Liver (tissue), 9 donors: ENCODE results near the gene GLIS1. TPM values are rescaled to one million over a fixed set of nuclear protein-coding genes. Genes with fewer than 3 reads are reported as not detected.

Experiments used
- DNase-seq: peaks from one replicate; pipeline ENCODE4 v3.0.0-alpha.2; 2017; ENCODE audit warnings: low spot score
- H3K27ac ChIP-seq, 2 donors: one replicate each; pipeline ENCODE4 v1.7.0; 2013; ENCODE audit warnings: inconsistent platforms in 2 of 2, low read length in 2 of 2, control low read depth in 1 of 2, low read depth in 1 of 2, mild to moderate bottlenecking in 1 of 2
- H3K27me3 ChIP-seq, 4 donors: one replicate each; pipeline versions ENCODE4 v1.6.1 to v1.7.0; 2013; ENCODE audit warnings: low read length in 3 of 4, inconsistent platforms in 1 of 4, mild to moderate bottlenecking in 1 of 4, moderate library complexity in 1 of 4; ENCODE audit not compliant: control insufficient read depth in 4 of 4, insufficient read depth in 4 of 4
- H3K36me3 ChIP-seq, 4 donors: one replicate each; pipeline versions ENCODE4 v1.6.1 to v1.7.0; 2013; ENCODE audit warnings: low read length in 3 of 4, mild to moderate bottlenecking in 3 of 4, low read depth in 1 of 4, moderate library complexity in 1 of 4; ENCODE audit not compliant: control insufficient read depth in 4 of 4, insufficient read depth in 3 of 4
- H3K4me1 ChIP-seq, 4 donors: one replicate each; pipeline versions ENCODE4 v1.6.1 to v1.7.0; 2013; ENCODE audit warnings: low read length in 3 of 4, mild to moderate bottlenecking in 3 of 4, moderate library complexity in 1 of 4; ENCODE audit not compliant: control insufficient read depth in 4 of 4, insufficient read depth in 4 of 4
- H3K4me3 ChIP-seq, 3 donors: one replicate each; pipeline versions ENCODE4 v1.6.1 to v1.7.0; 2013; ENCODE audit warnings: low read length in 3 of 3, control low read depth in 1 of 3, low read depth in 1 of 3, mild to moderate bottlenecking in 1 of 3
- H3K9ac ChIP-seq, 2 donors: one replicate each; pipeline ENCODE4 v1.7.0; 2013; ENCODE audit warnings: low read length in 2 of 2, mild to moderate bottlenecking in 2 of 2, moderate library complexity in 2 of 2, control low read depth in 1 of 2, low read depth in 1 of 2
- H3K9me3 ChIP-seq, 4 donors: one replicate each; pipeline versions ENCODE4 v1.6.1 to v1.7.0; 2013; ENCODE audit warnings: low read length in 3 of 4; ENCODE audit not compliant: control insufficient read depth in 4 of 4
- EGR1 ChIP-seq, 2 donors: IDR thresholded peaks; 2 replicates each; pipeline ENCODE4 v1.6.1; 2016 to 2018; ENCODE audit warnings: antibody characterized with exemption in 2 of 2, low read depth in 2 of 2
- FOXA2 ChIP-seq: IDR thresholded peaks from 2 replicates; pipeline ENCODE4 v1.6.1; 2016; ENCODE audit warnings: antibody characterized with exemption
- GABPA ChIP-seq, 2 donors: IDR thresholded peaks in 1 of 2; conservative IDR thresholded peaks in 1 of 2; 2 replicates each; pipeline ENCODE4 v1.6.1; 2016; ENCODE audit warnings: antibody characterized with exemption in 2 of 2, mild to moderate bottlenecking in 1 of 2, moderate library complexity in 1 of 2
- HNF4A ChIP-seq, 2 donors: conservative IDR thresholded peaks; 2 replicates each; pipeline ENCODE4 v1.6.1; 2016; ENCODE audit warnings: antibody characterized with exemption in 2 of 2, mild to moderate bottlenecking in 2 of 2
- HNF4G ChIP-seq: IDR thresholded peaks from 2 replicates; pipeline ENCODE4 v1.6.1; 2016; ENCODE audit warnings: antibody characterized with exemption
- JUND ChIP-seq, 2 donors: IDR thresholded peaks; 2 replicates each; pipeline ENCODE4 v1.6.1; 2016; ENCODE audit warnings: antibody characterized with exemption in 2 of 2
- NR2F2 ChIP-seq: IDR thresholded peaks from 2 replicates; pipeline ENCODE4 v1.6.1; 2016; ENCODE audit warnings: antibody characterized with exemption
- RAD21 ChIP-seq, 2 donors: IDR thresholded peaks; 2 replicates each; pipeline ENCODE4 v1.6.1; 2016; ENCODE audit warnings: antibody characterized with exemption in 2 of 2, mild to moderate bottlenecking in 2 of 2
- RXRA ChIP-seq, 2 donors: IDR thresholded peaks; 2 replicates each; pipeline ENCODE4 v1.6.1; 2017 to 2018; ENCODE audit warnings: antibody characterized with exemption in 2 of 2, mild to moderate bottlenecking in 1 of 2
- SP1 ChIP-seq: IDR thresholded peaks from 2 replicates; pipeline ENCODE4 v1.6.1; 2018; ENCODE audit warnings: antibody characterized with exemption, mild to moderate bottlenecking
- TAF1 ChIP-seq: conservative IDR thresholded peaks from 2 replicates; pipeline ENCODE4 v1.6.1; 2016; ENCODE audit warnings: antibody characterized with exemption, mild to moderate bottlenecking
- YY1 ChIP-seq: IDR thresholded peaks from 2 replicates; pipeline ENCODE4 v1.6.1; 2016; ENCODE audit warnings: antibody characterized with exemption, mild to moderate bottlenecking
- WGBS: extraction: QIAGEN DNeasy Blood & Tissue Kit; methylation state at CpG from one replicate; pipeline ENCODE4 v1.1.7; 2013; 5-methylcytosine and 5-hydroxymethylcytosine counted together
- polyA plus RNA-seq, 2 donors: library from polyadenylated mRNA; stranded (reverse) in 1 of 2; unstranded in 1 of 2; fragments of 200-250 nt in 1 of 2; fragments of >200 nt in 1 of 2; fragmentation: Nextera tagmentation in 1 of 2; extraction: Ambion mirVana in 1 of 2; gene quantifications; one replicate each; pipeline versions ENCODE4 v1.2.1 to v1.2.3, GENCODE V29; 2013 to 2015
- total RNA-seq, 2 donors: library from RNA; depleted of rRNA; stranded (reverse); fragments of >200 nt; gene quantifications; one replicate each; pipeline ENCODE4 v1.2.3, GENCODE V29; 2014
- TF ChIP-seq, protein P1 (sequence below): fragments of 150-350 bp; IDR thresholded peaks from 2 replicates; pipeline ENCODE4 v1.5.1; 2017; ENCODE audit warnings: improper control_type of control experiment, low read depth, low read length; ENCODE audit not compliant: missing input control
- TF ChIP-seq, protein P2 (sequence below): IDR thresholded peaks from 2 replicates; pipeline ENCODE4 v1.6.1; 2016; ENCODE audit warnings: antibody characterized with exemption
- TF ChIP-seq, protein P3 (sequence below): IDR thresholded peaks from 2 replicates; pipeline ENCODE4 v1.6.1; 2016; ENCODE audit warnings: antibody characterized with exemption
- TF ChIP-seq, protein P4 (sequence below): IDR thresholded peaks from 2 replicates; pipeline ENCODE4 v1.6.1; 2016; ENCODE audit warnings: antibody characterized with exemption, mild to moderate bottlenecking
- TF ChIP-seq, protein P5 (sequence below): IDR thresholded peaks from 2 replicates; pipeline ENCODE4 v1.6.1; 2016; ENCODE audit warnings: antibody characterized with exemption
- donor health status: healthy.
- donor health status: healthy.
- donor health status: healthy.
- donor health status: healthy.
- donor health status: healthy.

Gene GLIS1
- total and polyA plus RNA-seq, 4 donors: under 0.01 to 0.05 TPM; not detected in 2

DNA sequence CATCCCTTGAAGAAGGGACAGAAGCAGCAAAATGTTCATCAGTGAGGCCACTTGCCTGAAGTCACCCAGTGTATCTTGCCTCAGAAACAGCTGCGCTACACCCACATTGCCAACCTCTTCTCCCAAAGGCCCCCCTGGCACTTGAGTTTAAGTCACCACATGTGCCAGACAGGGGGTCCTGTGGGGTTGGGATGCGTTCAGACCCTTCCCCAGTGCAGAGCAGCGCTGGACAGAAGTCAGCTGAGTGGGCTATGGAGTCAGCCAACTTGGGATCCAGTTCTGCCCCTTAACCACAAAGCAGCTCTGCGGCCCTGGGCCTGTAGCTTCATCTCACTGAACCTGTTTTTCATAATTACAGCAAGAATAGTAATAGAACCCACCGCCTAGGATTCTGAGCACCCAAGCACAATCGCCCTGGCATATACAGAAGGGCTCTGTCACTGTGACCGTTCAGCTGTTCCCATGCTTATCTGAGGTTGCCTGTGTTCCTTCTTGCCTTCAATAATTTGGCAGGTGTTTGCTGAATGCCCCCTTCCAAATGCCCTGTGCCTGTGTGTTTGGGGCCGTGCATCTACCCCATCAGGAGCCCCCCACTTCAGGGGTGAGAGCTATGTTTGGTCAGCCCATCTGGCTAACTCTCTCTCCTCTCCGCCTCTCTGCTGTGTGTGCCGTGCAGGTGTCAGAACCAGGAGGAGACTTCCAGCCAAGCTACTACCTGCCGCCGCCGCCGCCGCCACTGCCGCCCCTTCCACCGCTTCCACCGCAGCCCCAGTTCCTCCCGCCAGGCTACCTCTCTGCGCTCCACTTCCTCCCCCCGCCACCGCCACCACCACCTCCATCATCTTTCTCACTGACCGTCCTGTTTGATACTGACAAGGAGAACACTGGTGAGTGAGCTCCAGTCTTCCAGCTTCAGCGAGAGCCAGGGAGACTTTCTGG lies 274.7 kb downstream of the GLIS1 start (continued):
- TF ChIP-seq, protein P1, sequence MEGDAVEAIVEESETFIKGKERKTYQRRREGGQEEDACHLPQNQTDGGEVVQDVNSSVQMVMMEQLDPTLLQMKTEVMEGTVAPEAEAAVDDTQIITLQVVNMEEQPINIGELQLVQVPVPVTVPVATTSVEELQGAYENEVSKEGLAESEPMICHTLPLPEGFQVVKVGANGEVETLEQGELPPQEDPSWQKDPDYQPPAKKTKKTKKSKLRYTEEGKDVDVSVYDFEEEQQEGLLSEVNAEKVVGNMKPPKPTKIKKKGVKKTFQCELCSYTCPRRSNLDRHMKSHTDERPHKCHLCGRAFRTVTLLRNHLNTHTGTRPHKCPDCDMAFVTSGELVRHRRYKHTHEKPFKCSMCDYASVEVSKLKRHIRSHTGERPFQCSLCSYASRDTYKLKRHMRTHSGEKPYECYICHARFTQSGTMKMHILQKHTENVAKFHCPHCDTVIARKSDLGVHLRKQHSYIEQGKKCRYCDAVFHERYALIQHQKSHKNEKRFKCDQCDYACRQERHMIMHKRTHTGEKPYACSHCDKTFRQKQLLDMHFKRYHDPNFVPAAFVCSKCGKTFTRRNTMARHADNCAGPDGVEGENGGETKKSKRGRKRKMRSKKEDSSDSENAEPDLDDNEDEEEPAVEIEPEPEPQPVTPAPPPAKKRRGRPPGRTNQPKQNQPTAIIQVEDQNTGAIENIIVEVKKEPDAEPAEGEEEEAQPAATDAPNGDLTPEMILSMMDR: no peak

DNA sequence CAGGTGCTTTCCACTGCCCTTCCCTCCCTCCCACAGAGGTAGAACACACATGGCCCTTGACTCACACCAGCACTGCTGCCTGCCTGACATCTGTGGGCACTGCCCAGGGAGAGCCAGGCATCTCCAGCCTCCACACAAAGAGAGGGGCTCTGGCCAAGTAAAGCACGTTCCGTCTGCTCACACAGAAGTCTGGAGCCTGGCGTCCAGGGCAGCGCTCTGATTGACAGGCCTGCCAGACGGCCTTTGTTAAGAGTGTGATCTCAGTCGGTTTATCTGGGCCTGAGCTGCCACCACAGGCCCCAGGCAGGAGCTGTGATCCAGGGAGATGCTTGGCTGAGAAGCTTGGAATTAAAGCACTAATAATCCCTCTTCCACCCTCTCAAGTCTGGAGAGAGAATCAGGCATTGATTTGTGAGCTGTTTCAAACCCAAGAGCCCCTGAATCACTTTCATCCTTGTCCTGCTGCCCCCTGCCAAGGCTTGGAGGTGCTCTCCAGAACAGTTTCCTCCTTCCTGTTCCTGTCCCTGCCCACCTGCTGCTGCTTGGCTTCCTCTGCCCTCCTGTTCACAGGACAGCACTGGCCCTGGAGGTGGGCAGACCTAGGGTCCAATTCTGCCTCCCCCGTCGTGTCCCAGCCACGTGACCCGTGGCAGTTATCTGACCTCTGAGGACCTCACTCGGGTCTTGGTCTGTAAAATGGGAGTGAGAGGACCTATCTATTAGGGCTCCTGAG lies 276.0 kb downstream of the GLIS1 start:
- Histone ChIP-seq H3K27ac (no peak overlapping the region), H3K4me3 (no peak overlapping the region), H3K4me1 (no peaks in the 10 kb centered on the region), H3K9ac (no peak overlapping the region), H3K9me3 (no peaks in the 10 kb centered on the region), H3K36me3 (no peaks in the 10 kb centered on the region), H3K27me3 (no peaks in the 10 kb centered on the region)
- DNase-seq: no peak
- 67% methylated on average over 11 of the region's 11 CpGs for WGBS
- TF ChIP-seq NR2F2 (no peak), EGR1 (IDR thresholded peaks at IDR 0.05; ENCODE audit: low read depth in 2 of 2) (no peak), TAF1 (no peak), RXRA (IDR thresholded peaks at IDR 0.05) (no peak), RAD21 (IDR thresholded peaks at IDR 0.05) (no peak), FOXA2 (no peak), JUND (IDR thresholded peaks at IDR 0.05) (no peak), GABPA (IDR thresholded peaks at IDR 0.05 in 1 of 2, conservative IDR thresholded peaks at IDR 0.05 in 1 of 2) (no peak), SP1 (no peak), YY1 (no peak), HNF4G (no peak), HNF4A (conservative IDR thresholded peaks at IDR 0.05) (no peak)
- TF ChIP-seq, protein P2, sequence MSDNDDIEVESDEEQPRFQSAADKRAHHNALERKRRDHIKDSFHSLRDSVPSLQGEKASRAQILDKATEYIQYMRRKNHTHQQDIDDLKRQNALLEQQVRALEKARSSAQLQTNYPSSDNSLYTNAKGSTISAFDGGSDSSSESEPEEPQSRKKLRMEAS: no peak
- TF ChIP-seq, protein P3, sequence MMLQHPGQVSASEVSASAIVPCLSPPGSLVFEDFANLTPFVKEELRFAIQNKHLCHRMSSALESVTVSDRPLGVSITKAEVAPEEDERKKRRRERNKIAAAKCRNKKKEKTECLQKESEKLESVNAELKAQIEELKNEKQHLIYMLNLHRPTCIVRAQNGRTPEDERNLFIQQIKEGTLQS: no peak
- TF ChIP-seq, protein P4, sequence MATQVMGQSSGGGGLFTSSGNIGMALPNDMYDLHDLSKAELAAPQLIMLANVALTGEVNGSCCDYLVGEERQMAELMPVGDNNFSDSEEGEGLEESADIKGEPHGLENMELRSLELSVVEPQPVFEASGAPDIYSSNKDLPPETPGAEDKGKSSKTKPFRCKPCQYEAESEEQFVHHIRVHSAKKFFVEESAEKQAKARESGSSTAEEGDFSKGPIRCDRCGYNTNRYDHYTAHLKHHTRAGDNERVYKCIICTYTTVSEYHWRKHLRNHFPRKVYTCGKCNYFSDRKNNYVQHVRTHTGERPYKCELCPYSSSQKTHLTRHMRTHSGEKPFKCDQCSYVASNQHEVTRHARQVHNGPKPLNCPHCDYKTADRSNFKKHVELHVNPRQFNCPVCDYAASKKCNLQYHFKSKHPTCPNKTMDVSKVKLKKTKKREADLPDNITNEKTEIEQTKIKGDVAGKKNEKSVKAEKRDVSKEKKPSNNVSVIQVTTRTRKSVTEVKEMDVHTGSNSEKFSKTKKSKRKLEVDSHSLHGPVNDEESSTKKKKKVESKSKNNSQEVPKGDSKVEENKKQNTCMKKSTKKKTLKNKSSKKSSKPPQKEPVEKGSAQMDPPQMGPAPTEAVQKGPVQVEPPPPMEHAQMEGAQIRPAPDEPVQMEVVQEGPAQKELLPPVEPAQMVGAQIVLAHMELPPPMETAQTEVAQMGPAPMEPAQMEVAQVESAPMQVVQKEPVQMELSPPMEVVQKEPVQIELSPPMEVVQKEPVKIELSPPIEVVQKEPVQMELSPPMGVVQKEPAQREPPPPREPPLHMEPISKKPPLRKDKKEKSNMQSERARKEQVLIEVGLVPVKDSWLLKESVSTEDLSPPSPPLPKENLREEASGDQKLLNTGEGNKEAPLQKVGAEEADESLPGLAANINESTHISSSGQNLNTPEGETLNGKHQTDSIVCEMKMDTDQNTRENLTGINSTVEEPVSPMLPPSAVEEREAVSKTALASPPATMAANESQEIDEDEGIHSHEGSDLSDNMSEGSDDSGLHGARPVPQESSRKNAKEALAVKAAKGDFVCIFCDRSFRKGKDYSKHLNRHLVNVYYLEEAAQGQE: no peak
- TF ChIP-seq, protein P5, sequence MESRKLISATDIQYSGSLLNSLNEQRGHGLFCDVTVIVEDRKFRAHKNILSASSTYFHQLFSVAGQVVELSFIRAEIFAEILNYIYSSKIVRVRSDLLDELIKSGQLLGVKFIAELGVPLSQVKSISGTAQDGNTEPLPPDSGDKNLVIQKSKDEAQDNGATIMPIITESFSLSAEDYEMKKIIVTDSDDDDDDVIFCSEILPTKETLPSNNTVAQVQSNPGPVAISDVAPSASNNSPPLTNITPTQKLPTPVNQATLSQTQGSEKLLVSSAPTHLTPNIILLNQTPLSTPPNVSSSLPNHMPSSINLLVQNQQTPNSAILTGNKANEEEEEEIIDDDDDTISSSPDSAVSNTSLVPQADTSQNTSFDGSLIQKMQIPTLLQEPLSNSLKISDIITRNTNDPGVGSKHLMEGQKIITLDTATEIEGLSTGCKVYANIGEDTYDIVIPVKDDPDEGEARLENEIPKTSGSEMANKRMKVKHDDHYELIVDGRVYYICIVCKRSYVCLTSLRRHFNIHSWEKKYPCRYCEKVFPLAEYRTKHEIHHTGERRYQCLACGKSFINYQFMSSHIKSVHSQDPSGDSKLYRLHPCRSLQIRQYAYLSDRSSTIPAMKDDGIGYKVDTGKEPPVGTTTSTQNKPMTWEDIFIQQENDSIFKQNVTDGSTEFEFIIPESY: no peak
- TF ChIP-seq, protein P1: no peak
